K562 (cell line): ENCODE measurements around the gene SLC9A3. TPM values are rescaled to one million over a fixed set of nuclear protein-coding genes. Genes with fewer than 3 reads are reported as not detected.

ENCODE experiments used
- IRF2 ChIP-seq: sonication (generic); formaldehyde crosslinking; IDR thresholded peaks from 2 replicates; pipeline ENCODE4 v1.8.1; 2022; ENCODE audit warnings: mild to moderate bottlenecking, missing genetic modification reagents
- PHF20 ChIP-seq: fragments of 450-650 bp; IDR thresholded peaks from 2 replicates; pipeline ENCODE4 v1.6.1; 2018; ENCODE audit not compliant: partially characterized antibody
- PRDM10 ChIP-seq: fragments of 450-650 bp; IDR thresholded peaks from 2 replicates; pipeline ENCODE4 v1.6.1; 2018; ENCODE audit not compliant: partially characterized antibody
- RCOR1 ChIP-seq, 2 experiments: IDR thresholded peaks; 2 replicates each; pipeline ENCODE4 v1.6.1; 2012; ENCODE audit warnings: low read depth in 2 of 2, low read length in 2 of 2, borderline replicate concordance in 1 of 2, improper control_type of control experiment in 1 of 2
- TCF3 ChIP-seq: sonication (generic); formaldehyde crosslinking; IDR thresholded peaks from 2 replicates; pipeline ENCODE4 v1.4.0; 2020; ENCODE audit warnings: mild to moderate bottlenecking, missing genetic modification reagents
- THAP7 ChIP-seq: fragments of 250-450 bp; sonication (Bioruptor Pico); IDR thresholded peaks from 2 replicates; pipeline ENCODE4 v1.5.0; 2021
- XRCC5 ChIP-seq: fragments of 200-400 bp; formaldehyde crosslinking; IDR thresholded peaks from 2 replicates; pipeline ENCODE4 v1.6.1; 2017; ENCODE audit warnings: low read depth, mild to moderate bottlenecking, low read length
- ZNF232 ChIP-seq: sonication (generic); formaldehyde crosslinking; IDR thresholded peaks from 2 replicates; pipeline ENCODE4 v1.8.0; 2022; ENCODE audit warnings: mild to moderate bottlenecking, missing genetic modification reagents
- ZNF318 ChIP-seq, 2 experiments: fragments of 450-650 bp; IDR thresholded peaks; 2 replicates each; pipeline ENCODE4 v1.6.1; 2016; ENCODE audit warnings: mild to moderate bottlenecking in 2 of 2, borderline replicate concordance in 1 of 2, low read depth in 1 of 2, moderate library complexity in 1 of 2
- ZNF780A ChIP-seq: fragments of 250-450 bp; sonication (Bioruptor Pico); IDR thresholded peaks from 2 replicates; pipeline ENCODE4 v1.5.0; 2021; ENCODE audit warnings: mild to moderate bottlenecking
- ZNF830 ChIP-seq: fragments of 250-450 bp; sonication (Bioruptor Pico); IDR thresholded peaks from 2 replicates; pipeline ENCODE4 v1.5.0; 2021; ENCODE audit warnings: mild to moderate bottlenecking
- ZSCAN32 ChIP-seq: fragments of 450-650 bp; formaldehyde crosslinking; IDR thresholded peaks from 2 replicates; pipeline ENCODE4 v1.4.0; 2020; ENCODE audit warnings: mild to moderate bottlenecking, moderate library complexity
- polyA plus RNA-seq, 8 experiments: library from polyadenylated mRNA; depleted of rRNA in 4 of 8; stranded (reverse) in 5 of 8; unstranded in 3 of 8; fragments of >200 nt; fragmentation: Nextera tagmentation in 2 of 8; fragmentation: Illumina TruSeq in 1 of 8; extraction: Ambion mirVana in 2 of 8; extraction: Trizol in 1 of 8; gene quantifications; 2 replicates each; pipeline versions ENCODE4 v1.2.1 to v1.2.3, GENCODE V29; 2011 to 2014; ENCODE audit warnings: inconsistent platforms in 1 of 8, missing spikeins in 1 of 8
- total RNA-seq, 7 experiments: library from RNA; depleted of rRNA in 6 of 7; stranded (reverse); fragments of >200 nt in 6 of 7; fragmentation: Illumina TruSeq in 2 of 7; extraction: Trizol in 2 of 7; gene quantifications; 2 replicates each; pipeline versions ENCODE4 v1.2.1 to v1.2.3, GENCODE V29; 2011 to 2021; ENCODE audit warnings: low replicate concordance in 1 of 7

Gene SLC9A3
- total and polyA plus RNA-seq, 9 of the 15 experiments (the other 6 are each of a cell fraction or from before 2014, with no cell fraction given) = 1.5 to 5.8 (median 3.7) TPM; not detected in 2

GRCh38 chr5:472656-473550 lies 51.3 kb downstream of the SLC9A3 start (continued):
- TF ChIP-seq XRCC5 = 0 out of 2 replicates have a peak, but pooled peaks have one; percentile 50
- no peak for TF ChIP-seq THAP7 (CRISPR knock-in tag)
- peak; percentile 73 for TF ChIP-seq PHF20
- TF ChIP-seq ZNF830 = no peak
- TF ChIP-seq ZNF232 (CRISPR knock-in tag) = no peak
- no peak for TF ChIP-seq ZNF780A (CRISPR knock-in tag)
- no peak for TF ChIP-seq ZSCAN32 (CRISPR knock-in tag)
- TF ChIP-seq ZNF318 (IDR thresholded peaks at IDR 0.05; ENCODE audit: borderline replicate concordance in 1 of 2, low read depth in 1 of 2) = no peak
- no peak for TF ChIP-seq RCOR1 (IDR thresholded peaks at IDR 0.05; ENCODE audit: borderline replicate concordance in 1 of 2, low read depth in 2 of 2, low read length in 2 of 2)
- TF ChIP-seq TCF3 (CRISPR knock-in tag) = no peak
- TF ChIP-seq IRF2 (CRISPR knock-in tag) = no peak
- TF ChIP-seq PRDM10 = no peak
